Endodermal cell (in vitro differentiated cells): Measurements from ENCODE around the gene ST3GAL4. TPM values are rescaled to one million over a fixed set of nuclear protein-coding genes. Genes with fewer than 3 reads are reported as not detected.

Experiments
- DNase-seq: peaks from one replicate; pipeline ENCODE4 v3.0.0-alpha.2; 2017
- H3K27ac ChIP-seq: 2 replicates; pipeline ENCODE4 v1.5.1; 2013; ENCODE audit warnings: mild to moderate bottlenecking, low read depth, low read length, moderate library complexity
- H3K27me3 ChIP-seq: 2 replicates; pipeline ENCODE4 v1.6.1; 2013; ENCODE audit warnings: mild to moderate bottlenecking, low read length, moderate library complexity; ENCODE audit not compliant: insufficient read depth, control insufficient read depth, poor library complexity, severe bottlenecking
- H3K36me3 ChIP-seq: 2 replicates; pipeline ENCODE4 v1.7.0; 2013; ENCODE audit warnings: mild to moderate bottlenecking, low read length, moderate library complexity; ENCODE audit not compliant: control insufficient read depth, insufficient read depth
- H3K4me1 ChIP-seq: one replicate; pipeline ENCODE4 v1.7.0; 2013; ENCODE audit warnings: low read length; ENCODE audit not compliant: control insufficient read depth, insufficient read depth
- H3K4me3 ChIP-seq: 2 replicates; pipeline ENCODE4 v1.5.1; 2013; ENCODE audit warnings: mild to moderate bottlenecking, low read length, moderate library complexity
- H3K9ac ChIP-seq: 2 replicates; pipeline ENCODE4 v1.6.1; 2013; ENCODE audit warnings: mild to moderate bottlenecking, low read length, moderate library complexity; ENCODE audit not compliant: poor library complexity, severe bottlenecking; ENCODE audit errors: extremely low read depth
- H3K9me3 ChIP-seq: 2 replicates; pipeline ENCODE4 v1.6.1; 2013; ENCODE audit warnings: mild to moderate bottlenecking, low read length, moderate library complexity; ENCODE audit not compliant: control insufficient read depth
- H3K27ac Mint-ChIP-seq: 2 replicates; pipeline ENCODE4 v1.8.0; 2020; ENCODE audit warnings: mixed read lengths
- H3K27me3 Mint-ChIP-seq: 2 replicates; pipeline ENCODE4 v1.8.0; 2021; ENCODE audit warnings: mild to moderate bottlenecking, mixed read lengths; ENCODE audit not compliant: insufficient read depth
- H3K36me3 Mint-ChIP-seq: 2 replicates; pipeline ENCODE4 v1.8.0; 2020; ENCODE audit warnings: low read depth, mixed read lengths
- H3K4me1 Mint-ChIP-seq: 2 replicates; pipeline ENCODE4 v1.8.0; 2020; ENCODE audit warnings: mixed read lengths
- H3K4me3 Mint-ChIP-seq: 2 replicates; pipeline ENCODE4 v1.8.0; 2020; ENCODE audit warnings: mild to moderate bottlenecking, moderate library complexity, mixed read lengths
- H3K9me3 Mint-ChIP-seq: 2 replicates; pipeline ENCODE4 v1.8.0; 2020; ENCODE audit warnings: mild to moderate bottlenecking, mixed read lengths
- CTCF ChIP-seq: fragments of 200-600 bp; sonication (generic); conservative IDR thresholded peaks from 2 replicates; pipeline ENCODE4 v1.5.0; 2021; ENCODE audit warnings: antibody characterized with exemption, mild to moderate bottlenecking
- WGBS, 2 experiments: methylation state at CpG; one replicate each; pipeline versions ENCODE4 v1.1.5 to v1.1.7; 2013; ENCODE audit warnings: missing lambda C conversion rate in 2 of 2, mixed read lengths in 1 of 2; ENCODE audit not compliant: insufficient coverage in 1 of 2, insufficient read length in 1 of 2; 5-methylcytosine and 5-hydroxymethylcytosine counted together
- total RNA-seq, 2 donors: library from RNA; stranded (reverse); fragmentation: NEBNext Ultra II Directional in 1 of 2; extraction: Animal tissue kit (Norgen Biotek cat#: 25700) in 1 of 2; gene quantifications; 2 replicates in 1 of 2; 3 replicates in 1 of 2; pipeline ENCODE4 v1.2.1, GENCODE V29; 2021

The ST3GAL4 gene
- total RNA-seq, 2 donors from 2014 or later, result 16.5 to 21.5 TPM

DNA sequence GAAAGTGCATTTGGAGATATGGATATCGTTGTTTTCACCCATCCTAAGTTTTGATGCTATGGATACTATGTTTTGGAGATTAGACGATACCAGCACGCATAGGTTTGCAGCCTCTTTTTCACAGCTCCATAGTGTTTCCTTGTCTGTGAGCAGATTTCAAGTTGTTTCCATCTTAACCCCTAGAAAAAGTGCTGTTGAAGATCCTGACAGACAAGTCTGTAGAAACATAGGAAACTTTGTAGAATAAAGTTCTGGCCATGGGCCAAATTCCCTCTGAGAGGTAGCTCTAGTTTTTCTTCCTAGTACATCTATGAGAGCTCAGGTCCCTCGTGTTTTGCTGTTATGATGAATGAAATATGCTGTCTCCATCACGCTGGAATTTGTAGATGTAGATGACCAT is 32.4 kb downstream of the ST3GAL4 start:
- Histone ChIP-seq H3K9me3 (no peaks in the 10 kb centered on the region), H3K36me3 (no peaks in the 10 kb centered on the region), H3K27me3 (no peaks in the 10 kb centered on the region), H3K9ac (no peak overlapping the region), H3K4me3 (no peak overlapping the region), H3K27ac (no peak overlapping the region), H3K4me1 (peaks cover 5% of the 10 kb centered on the region)
- Mint-ChIP-seq H3K27ac (no peak overlapping the region), H3K4me3 (no peak overlapping the region), H3K36me3 (peaks cover 4% of the 10 kb centered on the region), H3K9me3 (no peaks in the 10 kb centered on the region), H3K27me3 (no peaks in the 10 kb centered on the region), H3K4me1 (peaks cover 22% of the 10 kb centered on the region)
- no peak for TF ChIP-seq CTCF
- WGBS, 2 experiments, result 97 to 98% methylated on average over 3 of the region's 5 CpGs
- no peak for DNase-seq

- WGBS, 2 experiments, result 96% methylated on average over 4 of the region's 5 CpGs; no CpG with 5 or more reads in 1 of the 2 experiments
- H3K36me3 Mint-ChIP-seq, result peaks cover 4% of the 10 kb centered on the region
- H3K4me1 ChIP-seq, result peaks cover 5% of the 10 kb centered on the region
- H3K27me3 ChIP-seq, result no peaks in the 10 kb centered on the region
- H3K27ac ChIP-seq, result no peak overlapping the region
- H3K36me3 ChIP-seq, result no peaks in the 10 kb centered on the region
- no peaks in the 10 kb centered on the region for H3K9me3 ChIP-seq
- peaks cover 22% of the 10 kb centered on the region for H3K4me1 Mint-ChIP-seq
- DNase-seq, result no peak
- no peak overlapping the region for H3K27ac Mint-ChIP-seq
- H3K9ac ChIP-seq, result no peak overlapping the region
- no peak for TF ChIP-seq CTCF
- no peaks in the 10 kb centered on the region for H3K9me3 Mint-ChIP-seq
- H3K4me3 Mint-ChIP-seq, result no peak overlapping the region
- H3K4me3 ChIP-seq, result no peak overlapping the region
- H3K27me3 Mint-ChIP-seq, result no peaks in the 10 kb centered on the region
These were observed 34.9 kb downstream of the ST3GAL4 start for GRCh38 chr11:126390272-126390867.

DNA sequence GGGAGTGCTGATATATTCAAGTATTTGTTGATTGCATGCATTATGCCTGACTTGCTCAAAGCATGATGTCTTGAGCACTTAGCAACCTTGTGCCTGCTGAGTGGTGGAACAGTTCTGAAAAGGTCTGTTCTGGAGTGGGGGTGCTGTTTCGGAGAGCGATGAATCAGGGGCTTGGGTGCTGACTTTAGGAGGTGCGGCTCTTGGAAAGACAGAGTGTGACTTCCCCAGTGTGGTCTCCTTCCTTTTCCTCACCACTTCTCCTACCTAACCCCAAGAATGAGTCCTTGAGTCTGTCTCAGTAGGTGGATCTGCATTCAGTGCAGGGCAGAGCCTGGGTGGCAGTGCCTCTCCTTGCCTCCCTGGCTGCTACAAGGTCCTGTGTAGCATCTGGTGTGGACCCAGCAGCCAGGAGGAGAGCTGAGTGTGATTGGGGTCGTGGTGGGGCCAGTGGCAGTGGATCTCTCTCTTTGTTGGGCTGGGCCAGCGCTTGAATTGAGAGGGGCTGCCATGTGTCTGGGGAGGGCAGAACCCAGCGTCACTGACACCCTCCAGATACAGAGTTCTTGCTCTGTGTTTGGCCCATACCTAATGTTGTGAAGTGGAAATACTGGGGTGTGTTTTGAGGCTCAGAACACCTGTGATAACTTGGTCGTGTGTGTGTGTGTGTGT is 35.9 kb downstream of the ST3GAL4 start:
- Mint-ChIP-seq H3K4me3 (no peak overlapping the region), H3K36me3 (peaks cover 4% of the 10 kb centered on the region), H3K4me1 (peaks cover 16% of the 10 kb centered on the region), H3K27ac (peak overlapping the region; percentile 43), H3K9me3 (no peaks in the 10 kb centered on the region), H3K27me3 (no peaks in the 10 kb centered on the region)
- no peaks in the 10 kb centered on the region for H3K27me3 ChIP-seq
- no peaks in the 10 kb centered on the region for H3K9me3 ChIP-seq
- no peak overlapping the region for H3K4me3 ChIP-seq
- no peak for DNase-seq
- no peak overlapping the region for H3K9ac ChIP-seq
- TF ChIP-seq CTCF, result no peak
- WGBS, 2 experiments, result 90 to 100% methylated on average over 1 to 7 of the region's 7 CpGs
- no peak overlapping the region for H3K27ac ChIP-seq
- no peaks in the 10 kb centered on the region for H3K36me3 ChIP-seq
- peaks cover 2% of the 10 kb centered on the region for H3K4me1 ChIP-seq
